HepG2 (cell line): ENCODE data around the gene PNMA3. TPM values are rescaled to one million over a fixed set of nuclear protein-coding genes. Genes with fewer than 3 reads are reported as not detected.
A peak's percentile ranks its signal among the peaks of the same experiment; 100 is the strongest.

Experiments
- CBX5 ChIP-seq: sonication (generic); formaldehyde crosslinking; IDR thresholded peaks from 2 replicates; pipeline ENCODE4 v1.4.0; 2020; ENCODE audit warnings: missing genetic modification reagents, borderline replicate concordance
- CCDC6 ChIP-seq: sonication (generic); formaldehyde crosslinking; IDR thresholded peaks from 2 replicates; pipeline ENCODE4 v1.8.1; 2022; ENCODE audit warnings: mild to moderate bottlenecking, missing genetic modification reagents, moderate library complexity
- CSRNP1 ChIP-seq: sonication (generic); formaldehyde crosslinking; IDR thresholded peaks from 2 replicates; pipeline ENCODE4 v1.8.1; 2023; ENCODE audit warnings: mild to moderate bottlenecking, missing genetic modification reagents
- DNMT1 ChIP-seq: sonication (generic); formaldehyde crosslinking; IDR thresholded peaks from 2 replicates; pipeline ENCODE4 v1.5.1; 2020; ENCODE audit warnings: mild to moderate bottlenecking, missing genetic modification reagents
- EHMT2 ChIP-seq: fragments of 200-600 bp; sonication (generic); IDR thresholded peaks from 2 replicates; pipeline ENCODE4 v1.7.0; 2017; ENCODE audit warnings: antibody characterized with exemption, low read depth, low read length, borderline replicate concordance
- HOXA7 ChIP-seq: sonication (generic); formaldehyde crosslinking; IDR thresholded peaks from 2 replicates; pipeline ENCODE4 v1.8.1; 2022; ENCODE audit warnings: mild to moderate bottlenecking, missing genetic modification reagents, moderate library complexity
- MED1 ChIP-seq: sonication (generic); formaldehyde crosslinking; IDR thresholded peaks from 2 replicates; pipeline ENCODE4 v1.4.0; 2020; ENCODE audit warnings: missing genetic modification reagents
- MYC ChIP-seq: sonication (generic); formaldehyde crosslinking; IDR thresholded peaks from 2 replicates; pipeline ENCODE4 v1.9.0; 2021; ENCODE audit warnings: missing genetic modification reagents, borderline replicate concordance
- NFIB ChIP-seq: sonication (generic); formaldehyde crosslinking; IDR thresholded peaks from 2 replicates; pipeline ENCODE4 v1.9.0; 2021; ENCODE audit warnings: missing genetic modification reagents, mild to moderate bottlenecking, borderline replicate concordance
- PBX3 ChIP-seq: sonication (generic); formaldehyde crosslinking; IDR thresholded peaks from 2 replicates; pipeline ENCODE4 v1.8.1; 2023; ENCODE audit warnings: missing genetic modification reagents, inconsistent platforms, borderline replicate concordance
- PHF20 ChIP-seq: sonication (generic); formaldehyde crosslinking; IDR thresholded peaks from 2 replicates; pipeline ENCODE4 v1.5.0; 2020; ENCODE audit warnings: mild to moderate bottlenecking, missing genetic modification reagents
- REPIN1 ChIP-seq: sonication (generic); formaldehyde crosslinking; IDR thresholded peaks from 2 replicates; pipeline ENCODE4 v1.8.0; 2022; ENCODE audit warnings: missing genetic modification reagents, low read depth, mild to moderate bottlenecking, borderline replicate concordance
- TBX2 ChIP-seq: sonication (generic); formaldehyde crosslinking; IDR thresholded peaks from 2 replicates; pipeline ENCODE4 v1.5.0; 2020; ENCODE audit warnings: missing genetic modification reagents, mild to moderate bottlenecking, borderline replicate concordance
- ZBTB42 ChIP-seq: sonication (generic); formaldehyde crosslinking; IDR thresholded peaks from 2 replicates; pipeline ENCODE4 v1.5.0; 2020; ENCODE audit warnings: mild to moderate bottlenecking, missing genetic modification reagents
- ZBTB7A ChIP-seq: sonication (generic); formaldehyde crosslinking; IDR thresholded peaks from 2 replicates; pipeline ENCODE4 v1.8.0; 2022; ENCODE audit warnings: mild to moderate bottlenecking, missing genetic modification reagents
- ZFP41 ChIP-seq: sonication (generic); formaldehyde crosslinking; IDR thresholded peaks from 2 replicates; pipeline ENCODE4 v1.4.0; 2020; ENCODE audit warnings: mild to moderate bottlenecking, missing genetic modification reagents, borderline replicate concordance
- ZMYM4 ChIP-seq: sonication (generic); formaldehyde crosslinking; IDR thresholded peaks from 2 replicates; pipeline ENCODE4 v1.8.1; 2023; ENCODE audit warnings: mild to moderate bottlenecking, missing genetic modification reagents
- ZNF143 ChIP-seq: sonication (generic); formaldehyde crosslinking; IDR thresholded peaks from 2 replicates; pipeline ENCODE4 v1.4.0; 2020; ENCODE audit warnings: missing genetic modification reagents
- ZNF350 ChIP-seq: sonication (generic); formaldehyde crosslinking; IDR thresholded peaks from 2 replicates; pipeline ENCODE4 v1.4.0; 2020; ENCODE audit warnings: mild to moderate bottlenecking, low read depth, missing genetic modification reagents, borderline replicate concordance
- ZNF501 ChIP-seq: sonication (generic); formaldehyde crosslinking; IDR thresholded peaks from 2 replicates; pipeline ENCODE4 v1.5.1; 2020; ENCODE audit warnings: mild to moderate bottlenecking, moderate library complexity, missing genetic modification reagents
- ZNF652 ChIP-seq: IDR thresholded peaks from 2 replicates; pipeline ENCODE4 v1.6.1; 2016; ENCODE audit warnings: low read depth, borderline replicate concordance
- ZNF777 ChIP-seq: sonication (generic); formaldehyde crosslinking; IDR thresholded peaks from 2 replicates; pipeline ENCODE4 v1.4.0; 2020; ENCODE audit warnings: missing genetic modification reagents
- ZXDC ChIP-seq: sonication (generic); formaldehyde crosslinking; IDR thresholded peaks from 2 replicates; pipeline ENCODE4 v1.5.0; 2020; ENCODE audit warnings: mild to moderate bottlenecking, missing genetic modification reagents
- polyA plus RNA-seq, 8 experiments: library from polyadenylated mRNA; depleted of rRNA in 3 of 8; stranded (reverse) in 7 of 8; unstranded in 1 of 8; fragments of >200 nt; fragmentation: Illumina TruSeq in 4 of 8; extraction: Trizol in 4 of 8; gene quantifications; 2 replicates each; pipeline versions ENCODE4 v1.2.1 to v1.2.3, GENCODE V29; 2011 to 2016; ENCODE audit warnings: low read depth in 4 of 8, missing spikeins in 1 of 8, mixed read lengths in 1 of 8; ENCODE audit not compliant: insufficient read depth in 1 of 8
- total RNA-seq, 5 experiments: library from RNA; depleted of rRNA; stranded (reverse); fragments of >200 nt; fragmentation: Illumina TruSeq; extraction: Trizol; gene quantifications; 2 replicates each; pipeline ENCODE4 v1.2.3, GENCODE V29; 2016; ENCODE audit warnings: low read depth in 1 of 5

The PNMA3 gene
- total and polyA plus RNA-seq, 2 of the 13 experiments (the other 11 are each of a cell fraction or from before 2014, with no cell fraction given) = not detected

GRCh38 chrX:153032397-153033118 lies 23.7 kb upstream of the PNMA3 start (continued):
- TF ChIP-seq ZNF501 (CRISPR knock-in tag) (0 out of 2 replicates have a peak, but pooled peaks have one; percentile 26), REPIN1 (CRISPR knock-in tag) (peak; percentile 34; the same call in 1 of the 2 replicates), PBX3 (CRISPR knock-in tag) (no peak), ZNF143 (CRISPR knock-in tag) (peak; percentile 81), ZFP41 (CRISPR knock-in tag) (no peak), ZBTB42 (CRISPR knock-in tag) (no peak), ZNF350 (CRISPR knock-in tag) (peak; percentile 61; the same call in 1 of the 2 replicates), ZXDC (CRISPR knock-in tag) (no peak), MYC (CRISPR knock-in tag) (peak; percentile 16; the same call in 1 of the 2 replicates), ZNF652 (CRISPR knock-in tag) (no peak), NFIB (CRISPR knock-in tag) (no peak), CBX5 (CRISPR knock-in tag) (0 out of 2 replicates have a peak, but pooled peaks have one; percentile 49), CSRNP1 (no peak), CCDC6 (CRISPR knock-in tag) (no peak), ZMYM4 (peak; percentile 23; the same call in 1 of the 2 replicates), TBX2 (CRISPR knock-in tag) (no peak; the same call in 1 of the 2 replicates), DNMT1 (CRISPR knock-in tag) (no peak), EHMT2 (no peak), ZBTB7A (no peak), HOXA7 (CRISPR knock-in tag) (no peak), MED1 (CRISPR knock-in tag) (no peak), ZNF777 (CRISPR knock-in tag) (peak; percentile 71; the same call in 1 of the 2 replicates), PHF20 (CRISPR knock-in tag) (peak; percentile 40; the same call in 1 of the 2 replicates)
